SK-N-SH (cell line): Measurements from ENCODE around the gene TRPV3. TPM values are rescaled to one million over a fixed set of nuclear protein-coding genes. Genes with fewer than 3 reads are reported as not detected.

ENCODE experiments used
- CTCF ChIA-PET: fragments of 300-600, 350-600 bp; formaldehyde crosslinking; extraction: SDS; loops from one replicate; lab custom pipeline; 2021; lab: Yijun Ruan, JAX
- POLR2A ChIA-PET: fragments of 350-600 bp; sonication (Branson Sonifier 250); formaldehyde crosslinking; extraction: SDS; loops from one replicate; lab custom pipeline; 2020; ENCODE audit warnings: antibody characterized with exemption, inconsistent platforms; lab: Yijun Ruan, JAX
- DNase-seq: peaks from one replicate; pipeline ENCODE4 v3.0.0; 2012
- H2AFZ ChIP-seq: fragments of 200-600 bp; sonication (generic); 2 replicates; pipeline ENCODE4 v1.8.1; 2016; ENCODE audit warnings: antibody characterized with exemption, mild to moderate bottlenecking, low read depth
- H3F3A ChIP-seq: fragments of 200-600 bp; sonication (generic); replicated peaks from 2 replicates; pipeline ENCODE3; 2016; ENCODE audit warnings: antibody characterized with exemption, mild to moderate bottlenecking; ENCODE audit not compliant: insufficient read depth
- H3K27ac ChIP-seq, 2 experiments: fragments of 200-500 bp in 1 of 2; fragments of 200-600 bp in 1 of 2; sonication (Bioruptor generic) in 1 of 2; sonication (generic), shearing (Covaris generic) in 1 of 2; 2 replicates each; pipeline versions ENCODE4 v1.5.1 to v1.6.1; 2014 to 2016; ENCODE audit warnings: low read depth in 2 of 2, inconsistent platforms in 1 of 2, low read length in 1 of 2, mild to moderate bottlenecking in 1 of 2, mixed read lengths in 1 of 2
- H3K27me3 ChIP-seq: fragments of 200-600 bp; sonication (generic), shearing (Covaris generic); 2 replicates; pipeline ENCODE4 v1.6.1; 2016; ENCODE audit warnings: mixed run types; ENCODE audit not compliant: insufficient read depth
- H3K36me3 ChIP-seq, 2 experiments: fragments of 200-500 bp in 1 of 2; fragments of 200-600 bp in 1 of 2; sonication (Bioruptor generic) in 1 of 2; sonication (generic) in 1 of 2; replicated peaks in 1 of 2; 2 replicates each; pipeline versions ENCODE3 to v1.5.1; 2014 to 2016; ENCODE audit warnings: low read length in 1 of 2, mild to moderate bottlenecking in 1 of 2; ENCODE audit not compliant: insufficient read depth in 2 of 2, control insufficient read depth in 1 of 2
- H3K4me1 ChIP-seq, 2 experiments: fragments of 200-500 bp in 1 of 2; fragments of 200-600 bp in 1 of 2; sonication (Bioruptor generic) in 1 of 2; sonication (generic), shearing (Covaris generic) in 1 of 2; 2 replicates each; pipeline versions ENCODE4 v1.5.1 to v1.6.1; 2014 to 2016; ENCODE audit warnings: low read depth in 1 of 2, low read length in 1 of 2, mixed run types in 1 of 2; ENCODE audit not compliant: insufficient read depth in 2 of 2, control insufficient read depth in 1 of 2
- H3K4me2 ChIP-seq: fragments of 200-600 bp; sonication (generic), shearing (Covaris generic); 2 replicates; pipeline ENCODE4 v1.6.1; 2017; ENCODE audit warnings: mixed run types
- H3K4me3 ChIP-seq, 2 experiments: fragments of 200-500 bp in 1 of 2; fragments of 200-600 bp in 1 of 2; sonication (Bioruptor generic) in 1 of 2; sonication (generic), shearing (Covaris generic) in 1 of 2; 2 replicates each; pipeline versions ENCODE4 v1.5.1 to v1.8.1; 2014 to 2016; ENCODE audit warnings: low read depth in 2 of 2, inconsistent platforms in 1 of 2, low read length in 1 of 2, mild to moderate bottlenecking in 1 of 2, mixed read lengths in 1 of 2, moderate library complexity in 1 of 2
- H3K79me2 ChIP-seq: fragments of 200-600 bp; sonication (generic); 2 replicates; pipeline ENCODE4 v1.8.1; 2017; ENCODE audit warnings: mild to moderate bottlenecking; ENCODE audit not compliant: insufficient read depth
- H3K9ac ChIP-seq: fragments of 200-600 bp; sonication (generic); 2 replicates; pipeline ENCODE4 v1.6.1; 2017; ENCODE audit warnings: mixed run types
- H3K9me2 ChIP-seq: fragments of 200-600 bp; sonication (generic); 2 replicates; pipeline ENCODE4 v1.6.1; 2017; ENCODE audit warnings: mixed run types
- H3K9me3 ChIP-seq: fragments of 200-600 bp; sonication (generic); 2 replicates; pipeline ENCODE4 v1.6.1; 2017; ENCODE audit warnings: mixed run types, mild to moderate bottlenecking, moderate library complexity
- H4K20me1 ChIP-seq: fragments of 200-600 bp; sonication (generic); 2 replicates; pipeline ENCODE4 v1.6.1; 2017; ENCODE audit warnings: mild to moderate bottlenecking, mixed run types; ENCODE audit not compliant: insufficient read depth
- ELF1 ChIP-seq: IDR thresholded peaks from 2 replicates; pipeline ENCODE4 v1.4.0; 2012
- EP300 ChIP-seq, 2 experiments: IDR thresholded peaks; 2 replicates each; pipeline versions ENCODE4 v1.4.0 to v1.6.1; 2012; ENCODE audit warnings: borderline replicate concordance in 1 of 2, low read depth in 1 of 2, low read length in 1 of 2
- FOXJ3 ChIP-seq: sonication (generic); formaldehyde crosslinking; IDR thresholded peaks from 2 replicates; pipeline ENCODE4 v1.5.1; 2020; ENCODE audit warnings: mild to moderate bottlenecking, missing genetic modification reagents
- GATA2 ChIP-seq: sonication (generic); formaldehyde crosslinking; IDR thresholded peaks from 2 replicates; pipeline ENCODE4 v1.5.0; 2020; ENCODE audit warnings: mild to moderate bottlenecking, missing genetic modification reagents
- JUND ChIP-seq: IDR thresholded peaks from 2 replicates; pipeline ENCODE4 v1.4.0; 2012
- MAX ChIP-seq: IDR thresholded peaks from 2 replicates; pipeline ENCODE4 v1.4.0; 2012; ENCODE audit warnings: low read depth
- MEF2A ChIP-seq: IDR thresholded peaks from 2 replicates; pipeline ENCODE4 v1.4.0; 2012; ENCODE audit warnings: low read depth, borderline replicate concordance
- NRF1 ChIP-seq: IDR thresholded peaks from 2 replicates; pipeline ENCODE4 v1.6.1; 2012; ENCODE audit warnings: low read depth, mild to moderate bottlenecking, low read length
- PBX3 ChIP-seq: IDR thresholded peaks from 2 replicates; pipeline ENCODE4; 2012
- RCOR1 ChIP-seq: fragments of 150-350 bp; IDR thresholded peaks from 2 replicates; pipeline ENCODE4 v1.6.1; 2017; ENCODE audit warnings: antibody characterized with exemption, low read length
- RFX5 ChIP-seq: IDR thresholded peaks from 2 replicates; pipeline ENCODE4 v1.6.1; 2012; ENCODE audit warnings: mild to moderate bottlenecking, improper control_type of control experiment, low read length
- RXRA ChIP-seq: IDR thresholded peaks from 2 replicates; pipeline ENCODE4 v1.4.0; 2012; ENCODE audit warnings: low read depth, mild to moderate bottlenecking, borderline replicate concordance
- SIN3A ChIP-seq: IDR thresholded peaks from 2 replicates; pipeline ENCODE4 v1.6.1; 2012; ENCODE audit warnings: low read depth, mild to moderate bottlenecking, low read length, moderate library complexity, borderline replicate concordance
- SMC3 ChIP-seq: IDR thresholded peaks from 2 replicates; pipeline ENCODE4 v1.6.1; 2012; ENCODE audit warnings: low read depth, low read length, improper control_type of control experiment
- TAF1 ChIP-seq: IDR thresholded peaks from 2 replicates; pipeline ENCODE4 v1.6.1; 2012; ENCODE audit warnings: low read depth, mild to moderate bottlenecking, low read length, moderate library complexity, borderline replicate concordance
- TEAD4 ChIP-seq: IDR thresholded peaks from 2 replicates; pipeline ENCODE4 v1.4.0; 2012; ENCODE audit warnings: mild to moderate bottlenecking, borderline replicate concordance; ENCODE audit not compliant: insufficient read depth
- WGBS: methylation state at CpG from one replicate; pipeline ENCODE4 v1.1.6; 2017; ENCODE audit warnings: low lambda C conversion rate; 5-methylcytosine and 5-hydroxymethylcytosine counted together
- polyA plus RNA-seq, 3 experiments: library from polyadenylated mRNA; depleted of rRNA; stranded (reverse); fragments of >200 nt; gene quantifications; 2 replicates each; pipeline ENCODE4 v1.2.3, GENCODE V29; 2012

TRPV3 gene
- polyA plus RNA-seq, 1 of the 3 experiments (the other 2 are of a cell fraction), result 0.28 TPM

- no peaks in the 10 kb centered on the region for H4K20me1 ChIP-seq
- no peak overlapping the region for H3K9ac ChIP-seq
- H3K79me2 ChIP-seq, result no peaks in the 10 kb centered on the region
- no peaks in the 10 kb centered on the region for H3K9me3 ChIP-seq
- no peak overlapping the region for H3K4me2 ChIP-seq
- peaks cover 16% of the 10 kb centered on the region; the same call in 1 of the 2 replicates for H3K27me3 ChIP-seq
- no peak for DNase-seq
- no peak overlapping the region for H3K4me3 ChIP-seq
- CTCF ChIA-PET, result interaction anchor here (1.4 kb wide), 1 partner anchor 12 kb away, joined by 3 read pairs; the partner anchor contains the start of gene TRPV3
- H3K36me3 ChIP-seq, result no peaks in the 10 kb centered on the region
- TF ChIP-seq JUND (no peak), SMC3 (no peak), MEF2A (no peak), RXRA (no peak), SIN3A (no peak), RCOR1 (no peak), TAF1 (no peak), PBX3 (no peak), GATA2 (CRISPR knock-in tag) (no peak), NRF1 (no peak), EP300 (IDR thresholded peaks at IDR 0.05; ENCODE audit: borderline replicate concordance in 1 of 2, low read depth in 1 of 2, low read length in 1 of 2) (no peak), MAX (no peak), ELF1 (no peak), TEAD4 (no peak)
- TF ChIP-seq, all 33 proteins: peak for 0
- no peaks in the 10 kb centered on the region for H3K9me2 ChIP-seq
- no peaks in the 10 kb centered on the region for H3K4me1 ChIP-seq
- POLR2A ChIA-PET, result no interaction called here
- no peak overlapping the region for H3K27ac ChIP-seq
- 35% methylated on average over 6 of the region's 9 CpGs for WGBS
- H3F3A ChIP-seq, result no peaks in the 10 kb centered on the region
- no peak overlapping the region for H2AFZ ChIP-seq
These were observed 12.5 kb downstream of the TRPV3 start for GRCh38 chr17:3545151-3545550.

- H3K36me3 ChIP-seq, result no peaks in the 10 kb centered on the region
- H2AFZ ChIP-seq, result no peak overlapping the region
- H3K27ac ChIP-seq, result no peak overlapping the region
- no peak for DNase-seq
- no peak overlapping the region for H3K4me3 ChIP-seq
- no peaks in the 10 kb centered on the region for H3K4me1 ChIP-seq
- H3K4me2 ChIP-seq, result no peak overlapping the region
- ChIA-PET POLR2A (no interaction called here), CTCF (no interaction called here)
- H3K9me2 ChIP-seq, result no peaks in the 10 kb centered on the region
- H3K27me3 ChIP-seq, result peaks cover 16% of the 10 kb centered on the region; the same call in 1 of the 2 replicates
- H3F3A ChIP-seq, result no peaks in the 10 kb centered on the region
- WGBS, result 61% methylated on average over 5 of the region's 5 CpGs
- no peak for TF ChIP-seq SIN3A
- TF ChIP-seq FOXJ3, result no peak
- TF ChIP-seq JUND, result no peak
- TF ChIP-seq MEF2A, result no peak
- no peak for TF ChIP-seq TAF1
- no peak for TF ChIP-seq RFX5
- TF ChIP-seq TEAD4, result no peak
- no peaks in the 10 kb centered on the region for H3K9me3 ChIP-seq
- H3K79me2 ChIP-seq, result no peaks in the 10 kb centered on the region
- H3K9ac ChIP-seq, result no peak overlapping the region
- H4K20me1 ChIP-seq, result no peaks in the 10 kb centered on the region
These were observed 13.2 kb downstream of the TRPV3 start for GRCh38 chr17:3544365-3544764.
